Measurements from ENCODE around the gene EFCAB12. TPM values are rescaled to one million over a fixed set of nuclear protein-coding genes. Genes with fewer than 3 reads are reported as not detected.
"Not testable (repeated sequence)": the region's sequence is repeated elsewhere in the genome, so short reads cannot be mapped to it uniquely, and the experiment has no call there.

EFCAB12 gene
- total and polyA plus RNA-seq, 9 donors = 0.53 to 8.4 (median 1.6) TPM

DNA sequence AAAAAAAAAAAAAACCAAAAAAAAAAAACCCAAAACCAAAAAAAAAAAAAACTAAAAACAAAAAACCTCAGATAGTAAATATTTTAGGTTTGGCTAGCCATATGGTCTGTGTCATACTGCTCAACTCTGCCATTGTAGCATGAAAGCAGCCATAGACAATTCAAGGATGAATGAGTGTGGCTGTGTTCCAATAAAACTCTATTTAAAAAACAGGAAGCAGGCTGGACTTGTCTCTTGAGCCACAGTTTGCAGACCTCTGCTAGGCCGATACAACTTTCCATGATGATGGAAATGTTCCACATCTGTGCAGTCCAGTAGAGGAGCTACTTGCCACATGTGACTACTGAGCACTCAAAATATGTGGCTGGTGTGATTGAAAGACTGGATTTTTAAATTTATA lies 11.1 kb downstream of the EFCAB12 start:
- H3K4me1 ChIP-seq (ENCODE audit: insufficient read depth) = peaks cover 10% of the 10 kb centered on the region
- TF ChIP-seq CTCF (IDR thresholded peaks at IDR 0.05) = no peak
- TF ChIP-seq EP300 (IDR thresholded peaks at IDR 0.05) = no peak
- no peak for TF ChIP-seq POLR2A (IDR thresholded peaks at IDR 0.05)
- peak in 3 of 5 donors; percentile 25 to 59 (median 45) for DNase-seq
- H3K4me3 ChIP-seq = no peak overlapping the region
- no peaks in the 10 kb centered on the region for H3K27me3 ChIP-seq
- H3K9me3 ChIP-seq = no peaks in the 10 kb centered on the region
- WGBS, 3 donors = 0 to 3% (median 2%) methylated on average over 1 of the region's 1 CpG
- intact Hi-C loops (cut with DNase I) = no loop called here
- peak overlapping the region in 1 of 2 donors; percentile 51 for H3K27ac ChIP-seq
- no peaks in the 10 kb centered on the region for H3K36me3 ChIP-seq

GRCh38 chr3:129416415-129416814 lies 12.0 kb downstream of the EFCAB12 start:
- no peak for DNase-seq
- no peaks in the 10 kb centered on the region for H3K27me3 ChIP-seq
- intact Hi-C loops (cut with DNase I) = no loop called here
- no peaks in the 10 kb centered on the region for H3K9me3 ChIP-seq
- H3K4me3 ChIP-seq = no peak overlapping the region
- peaks cover 10% of the 10 kb centered on the region for H3K4me1 ChIP-seq (ENCODE audit: insufficient read depth)
- TF ChIP-seq EP300 (IDR thresholded peaks at IDR 0.05) = no peak
- H3K36me3 ChIP-seq = no peaks in the 10 kb centered on the region
- WGBS, 3 donors = 46 to 55% (median 51%) methylated on average over 4 of the region's 4 CpGs
- H3K27ac ChIP-seq = no peak overlapping the region

- Histone ChIP-seq H3K4me3 (no peak overlapping the region), H3K36me3 (no peaks in the 10 kb centered on the region), H3K27me3 (no peaks in the 10 kb centered on the region), H3K4me1 (ENCODE audit: insufficient read depth) (peaks cover 10% of the 10 kb centered on the region), H3K9me3 (no peaks in the 10 kb centered on the region), H3K27ac (peak overlapping the region in 1 of 2 donors; percentile 63)
- no peak for TF ChIP-seq EP300 (IDR thresholded peaks at IDR 0.05)
- no peak for TF ChIP-seq POLR2A (IDR thresholded peaks at IDR 0.05)
- TF ChIP-seq CTCF (IDR thresholded peaks at IDR 0.05) = no peak
- peak in 1 of 5 donors; percentile 19 for DNase-seq
- WGBS, 3 donors = 88 to 90% (median 89%) methylated on average over 6 of the region's 6 CpGs
- intact Hi-C loops (cut with DNase I) = no loop called here
These were observed 12.6 kb downstream of the EFCAB12 start for GRCh38 chr3:129415830-129416229.

GRCh38 chr3:129415378-129415777 lies 13.1 kb downstream of the EFCAB12 start:
- intact Hi-C loops (cut with DNase I) = no loop called here
- Histone ChIP-seq H3K27ac (peak overlapping the region in 1 of 2 donors; percentile 63), H3K4me3 (no peak overlapping the region), H3K36me3 (no peaks in the 10 kb centered on the region), H3K9me3 (no peaks in the 10 kb centered on the region), H3K4me1 (ENCODE audit: insufficient read depth) (peaks cover 10% of the 10 kb centered on the region), H3K27me3 (no peaks in the 10 kb centered on the region)
- TF ChIP-seq POLR2A (IDR thresholded peaks at IDR 0.05) = no peak
- no peak for TF ChIP-seq CTCF (IDR thresholded peaks at IDR 0.05)
- no peak for TF ChIP-seq EP300 (IDR thresholded peaks at IDR 0.05)
- peak in 1 of 5 donors; percentile 19 for DNase-seq
- WGBS, 3 donors = 32 to 91% (median 90%) methylated on average over 3 of the region's 3 CpGs

GRCh38 chr3:129413687-129414506 lies 14.5 kb downstream of the EFCAB12 start:
- Histone ChIP-seq H3K27ac (peak overlapping the region; percentile 78 to 85), H3K4me3 (no peak overlapping the region), H3K4me1 (ENCODE audit: insufficient read depth) (peaks cover 10% of the 10 kb centered on the region), H3K9me3 (no peaks in the 10 kb centered on the region), H3K36me3 (no peaks in the 10 kb centered on the region), H3K27me3 (no peaks in the 10 kb centered on the region)
- TF ChIP-seq POLR2A (IDR thresholded peaks at IDR 0.05) (no peak), CTCF (IDR thresholded peaks at IDR 0.05) (no peak), EP300 (IDR thresholded peaks at IDR 0.05) (no peak)
- DNase-seq = peak in 3 of 5 donors; percentile 39 to 72 (median 54)
- 20 to 26% (median 24%) methylated on average over 4 of the region's 4 CpGs for WGBS, 3 donors
- intact Hi-C loops (cut with DNase I) = no loop called here

DNA sequence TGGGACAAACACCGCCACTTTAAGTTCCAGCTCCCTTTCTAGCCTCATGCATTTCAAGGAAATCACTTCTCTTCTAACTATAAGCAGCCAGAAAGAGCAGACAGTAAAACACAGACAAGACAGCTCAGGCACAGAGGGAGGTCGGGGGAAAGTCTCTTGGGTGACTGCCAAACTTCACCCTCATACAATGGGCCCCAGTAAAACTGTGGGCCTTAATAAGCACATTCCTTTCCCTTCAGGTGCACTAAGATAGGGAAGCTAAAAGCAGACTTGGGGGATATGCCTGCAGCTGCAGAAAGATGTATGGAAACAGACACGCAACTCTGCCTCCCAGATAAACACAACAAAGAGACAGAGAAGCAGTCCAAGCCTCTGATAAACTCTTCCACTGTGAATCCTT lies 15.2 kb downstream of the EFCAB12 start:
- H3K9me3 ChIP-seq; H3K27me3 ChIP-seq; intact Hi-C loops (cut with DNase I); H3K36me3 ChIP-seq; H3K4me3 ChIP-seq: not testable (repeated sequence)
- Histone ChIP-seq H3K27ac (peak overlapping the region; percentile 78 to 85), H3K4me1 (ENCODE audit: insufficient read depth) (peaks cover 10% of the 10 kb centered on the region)
- 23 to 30% (median 27%) methylated on average over 3 of the region's 3 CpGs for WGBS, 3 donors
- peak in 1 of 5 donors; percentile 36 for DNase-seq
